OCI-LY1 (cell line): ENCODE results near the gene NLRP2B.

ENCODE experiments used
- H2AFZ ChIP-seq: fragments of 200-600 bp; sonication (generic), shearing (Covaris generic); 2 replicates; pipeline ENCODE4 v1.6.0; 2014; ENCODE audit warnings: antibody characterized with exemption, mild to moderate bottlenecking, low read length
- H3F3A ChIP-seq: fragments of 200-600 bp; sonication (generic), shearing (Covaris generic); 2 replicates; pipeline ENCODE4 v1.6.0; 2014; ENCODE audit warnings: mild to moderate bottlenecking, antibody characterized with exemption, low read length, moderate library complexity; ENCODE audit not compliant: insufficient read depth
- H3K27ac ChIP-seq: fragments of 200-600 bp; sonication (generic); 2 replicates; pipeline ENCODE4 v1.5.1; 2014; ENCODE audit warnings: low read length, mixed run types, mild to moderate bottlenecking, low read depth; ENCODE audit not compliant: poor library complexity, severe bottlenecking
- H3K27me3 ChIP-seq: fragments of 200-600 bp; sonication (generic); 2 replicates; pipeline ENCODE4 v1.6.0; 2014; ENCODE audit warnings: antibody characterized with exemption, mild to moderate bottlenecking, low read length, moderate library complexity; ENCODE audit not compliant: insufficient read depth
- H3K36me3 ChIP-seq: fragments of 200-600 bp; sonication (generic); 2 replicates; pipeline ENCODE4 v1.6.1; 2014; ENCODE audit warnings: mild to moderate bottlenecking, antibody characterized with exemption, low read length, moderate library complexity, mixed read lengths; ENCODE audit not compliant: insufficient read depth
- H3K4me1 ChIP-seq: fragments of 200-600 bp; sonication (generic); 2 replicates; pipeline ENCODE4 v1.5.1; 2014; ENCODE audit warnings: mild to moderate bottlenecking, low read length, moderate library complexity; ENCODE audit not compliant: insufficient read depth, severe bottlenecking
- H3K4me2 ChIP-seq: fragments of 200-600 bp; sonication (generic), shearing (Covaris generic); 2 replicates; pipeline ENCODE4 v1.6.1; 2014; ENCODE audit warnings: low read length
- H3K4me3 ChIP-seq: fragments of 200-600 bp; sonication (generic); 2 replicates; pipeline ENCODE4 v1.5.1; 2014; ENCODE audit warnings: low read length, low read depth, mild to moderate bottlenecking, mixed read lengths; ENCODE audit not compliant: poor library complexity, severe bottlenecking
- H3K79me2 ChIP-seq: fragments of 200-600 bp; shearing (Covaris generic); 2 replicates; pipeline ENCODE4 v1.6.1; 2016; ENCODE audit warnings: mixed run types, low read length, mixed read lengths; ENCODE audit not compliant: insufficient read depth
- H3K9ac ChIP-seq: fragments of 200-600 bp; sonication (generic), shearing (Covaris generic); 2 replicates; pipeline ENCODE4 v1.6.1; 2014; ENCODE audit warnings: mild to moderate bottlenecking, low read length, mixed read lengths
- H3K9me2 ChIP-seq: fragments of 200-600 bp; sonication (generic), shearing (Covaris generic); 2 replicates; pipeline ENCODE4 v1.6.1; 2014; ENCODE audit warnings: low read depth, mild to moderate bottlenecking, low read length, mixed read lengths
- H3K9me3 ChIP-seq: fragments of 200-600 bp; shearing (Covaris generic); 2 replicates; pipeline ENCODE4 v1.6.1; 2014; ENCODE audit warnings: low read length, mixed read lengths
- H4K20me1 ChIP-seq: fragments of 200-600 bp; sonication (generic), shearing (Covaris generic); 2 replicates; pipeline ENCODE4 v1.6.0; 2016; ENCODE audit warnings: mild to moderate bottlenecking, low read length; ENCODE audit not compliant: insufficient read depth
- EZH2 ChIP-seq: fragments of 200-600 bp; sonication (generic), shearing (Covaris generic); IDR thresholded peaks from 2 replicates; pipeline ENCODE4 v1.8.0; 2017; ENCODE audit warnings: borderline replicate concordance, mixed run types, mild to moderate bottlenecking, antibody characterized with exemption, low read length, moderate library complexity, mixed read lengths
- TF ChIP-seq, protein P1 (sequence below): fragments of 200-600 bp; sonication (generic), shearing (Covaris generic); IDR thresholded peaks from 2 replicates; pipeline ENCODE4 v1.5.1; 2017; ENCODE audit warnings: mild to moderate bottlenecking, antibody characterized with exemption, low read length, moderate library complexity, mixed read lengths

NLRP2B gene

DNA sequence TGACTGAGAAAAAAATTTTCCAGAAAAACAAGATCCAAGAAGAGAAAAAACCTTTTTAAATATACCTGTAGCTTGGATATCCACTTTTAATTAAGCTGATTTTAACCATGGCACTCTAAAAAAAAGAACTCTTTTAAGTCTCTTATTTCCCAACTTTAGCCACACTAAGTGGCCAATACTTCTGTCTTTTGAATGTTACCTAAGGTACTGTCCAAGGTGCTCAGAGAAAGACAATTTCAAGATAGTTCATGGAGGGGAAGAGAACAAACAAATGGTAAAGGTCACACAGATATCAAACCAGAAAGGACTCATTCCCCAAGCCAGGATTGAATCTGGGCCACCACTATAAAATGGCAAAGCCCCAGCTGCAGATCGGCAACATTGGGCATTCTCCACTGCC lies 10.1 kb downstream of the NLRP2B start:
- Histone ChIP-seq H3K4me2 (no peak overlapping the region), H3F3A (no peaks in the 10 kb centered on the region)

DNA sequence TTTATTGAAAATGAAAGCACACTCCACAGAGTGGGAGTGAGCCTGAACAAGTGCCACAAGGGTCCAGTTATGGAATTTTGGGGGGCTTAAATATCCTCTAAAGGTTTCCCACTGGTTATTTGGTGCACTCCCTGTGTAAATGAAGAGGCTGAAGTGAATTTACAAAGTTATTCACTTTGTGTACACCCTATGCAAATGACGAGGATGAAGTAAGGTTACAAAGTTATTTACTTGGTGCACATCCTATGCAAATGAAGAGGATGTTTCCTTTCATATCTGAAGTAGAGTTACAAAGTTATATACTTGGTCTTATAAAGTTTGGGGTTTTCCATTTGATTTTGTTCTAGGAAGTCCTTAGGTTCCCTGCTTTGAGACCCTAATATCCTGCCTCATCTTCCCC lies 13.1 kb downstream of the NLRP2B start:
- no peak for TF ChIP-seq EZH2
- TF ChIP-seq, protein P1, sequence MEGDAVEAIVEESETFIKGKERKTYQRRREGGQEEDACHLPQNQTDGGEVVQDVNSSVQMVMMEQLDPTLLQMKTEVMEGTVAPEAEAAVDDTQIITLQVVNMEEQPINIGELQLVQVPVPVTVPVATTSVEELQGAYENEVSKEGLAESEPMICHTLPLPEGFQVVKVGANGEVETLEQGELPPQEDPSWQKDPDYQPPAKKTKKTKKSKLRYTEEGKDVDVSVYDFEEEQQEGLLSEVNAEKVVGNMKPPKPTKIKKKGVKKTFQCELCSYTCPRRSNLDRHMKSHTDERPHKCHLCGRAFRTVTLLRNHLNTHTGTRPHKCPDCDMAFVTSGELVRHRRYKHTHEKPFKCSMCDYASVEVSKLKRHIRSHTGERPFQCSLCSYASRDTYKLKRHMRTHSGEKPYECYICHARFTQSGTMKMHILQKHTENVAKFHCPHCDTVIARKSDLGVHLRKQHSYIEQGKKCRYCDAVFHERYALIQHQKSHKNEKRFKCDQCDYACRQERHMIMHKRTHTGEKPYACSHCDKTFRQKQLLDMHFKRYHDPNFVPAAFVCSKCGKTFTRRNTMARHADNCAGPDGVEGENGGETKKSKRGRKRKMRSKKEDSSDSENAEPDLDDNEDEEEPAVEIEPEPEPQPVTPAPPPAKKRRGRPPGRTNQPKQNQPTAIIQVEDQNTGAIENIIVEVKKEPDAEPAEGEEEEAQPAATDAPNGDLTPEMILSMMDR, result no peak
- Histone ChIP-seq H3K9ac (no peak overlapping the region), H3K36me3 (no peaks in the 10 kb centered on the region), H3K27ac (no peak overlapping the region), H3K9me3 (no peaks in the 10 kb centered on the region), H3K9me2 (no peaks in the 10 kb centered on the region), H3F3A (no peaks in the 10 kb centered on the region), H4K20me1 (no peaks in the 10 kb centered on the region), H3K4me1 (no peaks in the 10 kb centered on the region), H3K79me2 (no peaks in the 10 kb centered on the region), H3K4me2 (no peak overlapping the region), H2AFZ (no peak overlapping the region), H3K4me3 (no peak overlapping the region), H3K27me3 (no peaks in the 10 kb centered on the region)

More for the DNA sequence above, 10.1 kb downstream of the NLRP2B start:
- H3K79me2 ChIP-seq, result no peaks in the 10 kb centered on the region
- H4K20me1 ChIP-seq, result no peaks in the 10 kb centered on the region
- H3K9ac ChIP-seq, result no peak overlapping the region
- no peak overlapping the region for H3K4me3 ChIP-seq
- no peaks in the 10 kb centered on the region for H3K9me2 ChIP-seq
- H3K36me3 ChIP-seq, result no peaks in the 10 kb centered on the region
- TF ChIP-seq, protein P1, result no peak
- TF ChIP-seq EZH2, result no peak
- H3K27me3 ChIP-seq, result no peaks in the 10 kb centered on the region
- no peak overlapping the region for H2AFZ ChIP-seq
- no peaks in the 10 kb centered on the region for H3K9me3 ChIP-seq
- H3K4me1 ChIP-seq, result no peaks in the 10 kb centered on the region
- no peak overlapping the region for H3K27ac ChIP-seq

DNA sequence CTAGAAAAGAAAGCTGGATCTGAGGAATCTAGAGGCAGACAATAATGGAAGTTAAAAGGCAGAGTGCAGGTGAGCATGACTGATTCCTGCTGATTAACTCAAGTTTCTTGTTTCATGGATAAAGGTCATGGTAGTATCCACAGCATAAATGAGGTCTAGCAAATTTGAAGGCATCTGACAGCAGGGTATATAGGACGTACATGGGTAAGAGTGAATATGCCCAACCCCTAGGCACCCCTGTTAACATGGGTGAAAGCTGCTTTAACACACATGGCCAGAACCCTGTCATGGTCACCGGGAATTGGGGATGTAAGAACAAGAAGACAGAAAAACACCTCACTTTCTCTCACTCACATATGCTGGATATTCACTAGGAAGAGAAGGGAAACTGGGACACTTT lies 25.0 kb downstream of the NLRP2B start:
- Histone ChIP-seq H3K9ac (no peak overlapping the region), H3K9me3 (no peaks in the 10 kb centered on the region)

More for the DNA sequence above, 25.0 kb downstream of the NLRP2B start:
- no peak for TF ChIP-seq EZH2
- TF ChIP-seq, protein P1, result no peak
- Histone ChIP-seq H4K20me1 (no peaks in the 10 kb centered on the region), H3F3A (no peaks in the 10 kb centered on the region), H3K4me3 (no peak overlapping the region), H2AFZ (no peak overlapping the region), H3K9me2 (no peaks in the 10 kb centered on the region), H3K4me1 (no peaks in the 10 kb centered on the region), H3K27ac (no peak overlapping the region), H3K36me3 (no peaks in the 10 kb centered on the region), H3K27me3 (no peaks in the 10 kb centered on the region), H3K4me2 (no peak overlapping the region), H3K79me2 (no peaks in the 10 kb centered on the region)
